NOMO-1 (cell line): ENCODE data around the gene LRR1.
"Not testable (repeated sequence)": the region's sequence is repeated elsewhere in the genome, so short reads cannot be mapped to it uniquely, and the experiment has no call there.

Experiments
- DNase-seq, 2 experiments: peaks; one replicate each; lab custom pipeline; 2025; ENCODE audit not compliant: unreplicated experiment in 2 of 2; lab: John Stamatoyannopoulos, UW

Gene LRR1

GRCh38 chr14:49623941-49624839, 25.4 kb downstream of the LRR1 start:
- DNase-seq: no peak

DNA sequence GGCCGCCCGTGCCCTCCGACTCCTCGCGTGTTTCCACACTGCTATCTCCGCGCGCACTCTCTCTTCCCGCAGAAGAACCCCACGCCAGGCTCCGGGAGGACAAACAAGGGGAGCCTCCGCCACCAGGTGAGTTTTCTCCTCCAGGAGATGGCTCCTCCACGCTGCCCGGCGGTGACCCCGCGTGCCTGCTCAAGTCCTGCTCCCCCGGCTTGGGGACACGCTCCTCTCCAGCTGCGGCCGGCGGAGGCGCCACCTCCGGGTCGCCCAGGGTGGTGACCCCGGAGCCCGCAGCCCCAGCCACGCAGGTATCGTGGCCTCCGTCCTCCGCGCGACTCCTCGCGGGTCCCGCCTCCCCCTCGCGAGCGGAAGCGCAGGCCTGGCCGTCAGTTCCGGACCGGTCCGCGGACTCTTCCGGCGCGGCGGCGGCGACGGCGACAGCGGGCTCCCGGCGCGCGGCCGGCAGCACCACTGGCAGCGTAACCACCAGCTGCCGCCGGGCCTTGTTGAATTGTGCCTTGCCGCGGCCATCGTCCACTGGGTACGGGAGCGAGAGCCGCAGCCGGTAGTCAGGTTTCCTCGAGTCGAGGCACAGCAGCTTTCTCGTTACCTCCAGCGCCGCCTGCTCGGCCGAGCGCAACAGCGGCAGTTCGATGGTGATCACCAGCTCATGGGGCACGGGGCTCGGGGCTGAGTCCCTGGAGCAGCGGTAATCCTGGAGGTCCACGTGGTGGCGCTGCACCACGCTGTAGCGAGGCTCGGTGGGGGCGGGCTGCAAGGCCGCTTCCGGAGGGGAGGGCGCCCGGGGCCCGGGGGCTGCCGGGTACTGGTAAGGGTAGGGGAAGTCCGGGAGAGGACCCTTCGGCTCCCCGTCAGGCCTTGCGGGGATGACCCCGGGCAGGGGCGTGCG, 35.2 kb downstream of the LRR1 start:
- peak; percentile 86 to 87 for DNase-seq

DNA sequence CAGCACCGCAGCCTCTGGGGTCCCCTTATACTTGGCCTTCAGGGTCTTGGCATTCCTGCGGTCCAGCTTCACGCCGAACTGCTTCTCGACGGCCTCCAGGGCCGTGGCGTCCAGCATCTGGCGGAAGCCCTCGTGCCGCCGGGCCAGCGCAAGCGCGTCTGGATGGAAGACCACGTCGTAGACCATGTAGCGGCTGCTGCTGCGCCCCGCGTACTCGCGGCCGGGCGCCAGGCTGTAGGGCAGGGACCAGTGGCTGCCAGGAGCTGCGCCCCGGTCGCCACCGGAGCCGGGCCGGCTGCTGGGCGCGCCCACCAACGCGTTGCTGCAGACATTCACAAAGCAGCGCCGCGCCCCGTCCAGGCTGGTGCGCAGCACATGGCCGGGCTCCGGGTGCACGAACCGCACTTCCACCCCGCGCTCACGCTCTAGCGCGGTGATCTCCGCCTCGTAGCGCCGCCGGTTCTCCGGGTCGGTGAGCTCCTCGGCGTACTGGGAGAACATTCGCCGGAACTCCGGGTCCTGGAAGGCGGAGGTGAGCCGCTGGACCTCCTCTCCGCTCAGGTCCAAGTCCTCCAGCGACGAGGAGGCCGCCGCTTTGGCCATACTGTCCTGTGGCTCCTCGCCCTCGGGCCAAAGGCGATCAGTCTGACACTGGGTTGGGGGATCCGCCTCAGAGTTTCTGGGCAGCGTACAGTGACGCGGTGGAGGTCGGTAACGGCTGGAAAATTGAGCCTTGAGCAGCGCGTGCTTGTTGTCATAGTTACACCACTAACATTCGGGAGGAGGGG, 36.0 kb downstream of the LRR1 start, which contains the start of gene DNAAF2:
DNAAF2 (minus strand) TSS at position 698 of the 788 bp plus-strand sequence; CDS start at position 603, 95 bp downstream.
- DNase-seq: peak; percentile 52 to 77

- DNase-seq: no peak
Measured at GRCh38 chr14:49636866-49637265, 38.1 kb downstream of the LRR1 start.

DNA sequence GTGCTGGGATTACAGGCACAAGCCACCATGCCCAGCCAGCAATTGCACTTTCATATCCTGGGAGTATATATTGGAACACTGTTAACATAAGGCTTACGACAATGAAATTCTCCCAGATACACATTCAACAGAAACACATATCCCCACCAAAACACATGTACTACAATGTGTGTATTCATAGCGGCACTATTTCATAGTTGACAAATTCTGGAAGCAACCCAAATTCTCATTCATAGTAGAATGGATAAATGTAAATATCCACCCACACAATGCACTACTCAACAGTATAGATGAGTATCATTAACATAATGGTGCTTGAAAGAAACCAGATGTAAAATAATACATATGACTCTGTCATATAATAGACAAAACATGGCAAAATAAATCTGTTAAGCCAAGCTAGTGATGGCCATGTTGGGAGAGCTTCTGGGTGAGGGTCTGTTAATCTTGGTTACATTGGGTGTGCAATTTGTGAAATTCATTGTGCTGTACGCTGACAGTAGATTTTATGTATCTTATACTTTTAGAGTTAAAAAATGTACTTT, 38.9 kb downstream of the LRR1 start:
- no peak for DNase-seq

- no peak for DNase-seq
Measured at GRCh38 chr14:49640540-49641417, 42.0 kb downstream of the LRR1 start.

DNA sequence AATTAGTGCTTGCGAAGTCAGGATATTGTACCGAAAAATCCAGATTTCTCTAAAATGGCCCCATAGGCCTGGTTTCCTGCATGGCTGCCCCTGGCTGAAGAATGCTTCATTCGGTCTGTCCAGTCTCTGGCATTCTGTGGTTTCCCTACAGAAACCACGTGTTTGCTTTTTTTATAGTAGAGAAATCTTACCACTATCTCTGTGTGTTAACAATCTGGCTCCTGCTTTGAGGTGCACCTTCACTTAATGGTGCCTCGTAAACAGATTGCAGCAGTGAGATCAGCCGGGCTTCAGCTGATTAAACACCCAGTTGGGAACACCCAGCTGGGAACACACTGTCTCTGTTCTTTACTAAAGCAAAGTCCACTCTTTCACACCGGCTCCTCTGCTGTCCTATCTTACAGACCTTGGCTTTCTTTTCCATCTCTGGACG, 43.0 kb downstream of the LRR1 start:
- no peak for DNase-seq

DNA sequence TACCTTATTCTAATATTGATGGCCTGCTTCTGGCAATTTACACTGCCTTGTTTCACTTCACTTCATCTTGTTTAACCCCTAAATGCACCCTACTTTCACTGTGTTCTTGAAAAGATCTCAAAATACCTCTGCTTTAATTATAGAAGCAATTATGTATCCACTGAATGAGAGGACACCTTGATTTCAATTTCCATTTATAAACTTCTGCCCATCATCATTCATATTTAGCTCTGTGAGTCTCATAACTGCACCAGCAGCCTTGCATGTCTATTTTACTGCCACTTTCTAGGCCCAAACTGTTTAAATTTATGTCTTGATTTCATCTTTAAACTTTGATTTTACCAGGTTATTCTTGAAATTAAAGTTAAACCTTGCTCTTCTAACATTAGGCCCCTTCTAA, 43.4 kb downstream of the LRR1 start:
- DNase-seq: no peak

GRCh38 chr14:49653508-49653907, 54.8 kb downstream of the LRR1 start:
- no peak for DNase-seq

GRCh38 chr14:49654511-49654910, 55.8 kb downstream of the LRR1 start:
- DNase-seq: no peak

- not testable (repeated sequence) for DNase-seq
Measured at GRCh38 chr14:49657500-49657899, 58.8 kb downstream of the LRR1 start.

- no peak for DNase-seq
Measured at GRCh38 chr14:49659526-49660455, 61.1 kb downstream of the LRR1 start.
